Pancreas (tissue), 10 donors: ENCODE data around the gene PPARD. TPM values are rescaled to one million over a fixed set of nuclear protein-coding genes. Genes with fewer than 3 reads are reported as not detected.

Experiments
- ATAC-seq, 4 donors: fragments of 200-7000 bp; cut with Tn5 transposase; one replicate each; pipeline versions ENCODE4 v1.8.0 to v1.9.1; 2020; ENCODE audit warnings: mild to moderate bottlenecking in 4 of 4, moderate library complexity in 4 of 4
- DNase-seq, 6 donors: peaks; one replicate each; pipeline ENCODE4 v3.0.0-alpha.2; 2020
- FAIRE-seq: peaks from 2 replicates; lab custom pipeline; 2012; peaks lifted over from hg19 to GRCh38; lab: Jason Lieb, UNC
- H3K27ac ChIP-seq, 4 donors: fragments of 200-600 bp; sonication (generic); 1 replicate in 3 of 4; 2 replicates in 1 of 4; pipeline versions ENCODE4 v1.5.0 to v1.8.0; 2020
- H3K27me3 ChIP-seq, 4 donors: fragments of 200-600 bp; one replicate each; pipeline ENCODE4 v1.8.0; 2021
- H3K36me3 ChIP-seq, 3 donors: fragments of 200-600 bp; sonication (generic) in 1 of 3; one replicate each; pipeline versions ENCODE4 v1.5.0 to v1.8.0; 2020 to 2021
- H3K4me1 ChIP-seq, 3 donors: fragments of 200-600 bp; one replicate each; pipeline ENCODE4 v1.8.0; 2021
- H3K4me3 ChIP-seq, 4 donors: fragments of 200-600 bp; sonication (generic) in 2 of 4; one replicate each; pipeline versions ENCODE4 v1.5.0 to v1.8.0; 2020 to 2021
- H3K9me3 ChIP-seq, 4 donors: fragments of 200-600 bp; one replicate each; pipeline ENCODE4 v1.8.0; 2021
- WGBS, 2 donors: extraction: QIAGEN DNeasy Blood & Tissue Kit; methylation state at CpG; one replicate each; pipeline ENCODE4 v1.1.7; 2013; 5-methylcytosine and 5-hydroxymethylcytosine counted together
- intact Hi-C, 3 donors: fragments of 100-400 bp; cut with DNase I; formaldehyde crosslinking; loops; one replicate each; pipeline versions ENCODE4 v1.11.1 to v1.14.2; 2022
- polyA plus RNA-seq, 2 donors: library from polyadenylated mRNA; stranded (reverse); fragments of 200-250 nt; gene quantifications; one replicate each; pipeline ENCODE4 v1.2.3, GENCODE V29; 2013
- total RNA-seq, 6 donors: library from RNA; stranded (reverse); fragmentation: NEBNext Ultra II Directional in 4 of 6; extraction: Animal tissue kit (Norgen Biotek cat#: 25700) in 4 of 6; gene quantifications; one replicate each; pipeline versions ENCODE4 v1.2.1 to v1.2.4, GENCODE V29; 2021 to 2023
- TF ChIP-seq, protein P1 (sequence below), 4 donors: fragments of 200-600 bp; sonication (generic) in 3 of 4; IDR thresholded peaks; one replicate each; pipeline versions ENCODE4 v1.5.0 to v1.8.0; 2021; ENCODE audit warnings: antibody characterized with exemption in 4 of 4
- donor health status: healthy with polysubstance abuse.
- donor health status: DM: no; HTN: no; CAD: no; lungs with moderate emphysema.
- donor health status: DM: no; HTN: no; CAD: no.
- donor health status: control.
- donor health status: control.
- donor health status: Bipolar disorder and iron deficiency.
- donor health status: DM: yes; HTN: yes; CAD: no.
- donor health status: DM: no; HTN: no; CAD: no.
- donor health status: DM: no; HTN: no; CAD: no.
- donor health status: DM: yes; HTN: yes; CAD: no.

The PPARD gene
- total and polyA plus RNA-seq, 8 donors, result 4.4 to 14.1 (median 8.2) TPM

DNA sequence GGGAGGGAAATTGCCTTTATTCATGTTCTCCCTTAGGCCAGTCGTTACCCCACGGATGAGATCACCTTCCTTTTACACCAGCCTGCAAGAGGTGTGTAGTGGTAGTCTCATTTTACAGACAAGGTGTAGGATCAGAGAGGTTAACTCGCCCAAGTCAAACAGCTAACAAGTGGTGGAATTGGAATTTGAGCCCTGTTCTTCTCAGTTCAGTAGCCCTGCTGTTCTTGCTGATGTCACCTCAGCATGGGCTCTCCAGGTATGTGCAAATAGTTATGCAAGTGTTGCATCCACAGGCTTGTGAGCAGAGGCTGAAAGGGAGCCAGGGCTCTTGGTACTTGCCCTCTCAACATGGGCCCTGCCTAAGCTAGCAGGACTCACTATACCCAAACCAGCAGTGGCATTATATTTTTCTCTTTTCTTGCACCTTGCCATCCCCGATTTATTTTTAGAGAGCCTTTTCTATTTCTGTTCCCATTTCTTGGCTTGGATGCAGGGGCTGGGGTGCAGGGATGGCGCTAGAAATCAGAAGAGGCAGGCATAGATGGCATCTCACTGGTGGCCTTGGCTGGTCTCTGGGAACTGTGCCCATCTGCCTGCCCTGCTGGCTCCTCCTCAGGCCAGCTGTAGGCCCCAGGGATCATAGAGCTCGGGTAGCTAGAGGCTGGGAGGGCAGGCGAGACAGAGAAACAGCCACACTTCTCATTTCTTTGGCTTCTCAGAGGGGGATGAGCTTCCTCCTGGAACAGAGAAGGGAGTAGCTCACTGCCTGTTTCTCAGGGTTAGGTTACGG, 18.2 kb downstream of the PPARD start:
- H3K9me3 ChIP-seq, result no peaks in the 10 kb centered on the region
- H3K4me1 ChIP-seq, result peaks cover 0 to 14% (median 9%) of the 10 kb centered on the region in 3 donors
- DNase-seq (peak in 5 of 6 donors; percentile 35 to 76 (median 52)), ATAC-seq (peak; percentile 65 to 78 (median 74)), FAIRE-seq (no peak)
- no peaks in the 10 kb centered on the region for H3K36me3 ChIP-seq
- H3K27me3 ChIP-seq, result no peaks in the 10 kb centered on the region
- H3K27ac ChIP-seq, result peak overlapping the region; percentile 1 to 54 (median 30)
- H3K4me3 ChIP-seq, result no peak overlapping the region
- intact Hi-C loops, result no loop called here
- WGBS, 2 donors, result 54 to 56% methylated on average over 8 of the region's 8 CpGs
- TF ChIP-seq, protein P1, sequence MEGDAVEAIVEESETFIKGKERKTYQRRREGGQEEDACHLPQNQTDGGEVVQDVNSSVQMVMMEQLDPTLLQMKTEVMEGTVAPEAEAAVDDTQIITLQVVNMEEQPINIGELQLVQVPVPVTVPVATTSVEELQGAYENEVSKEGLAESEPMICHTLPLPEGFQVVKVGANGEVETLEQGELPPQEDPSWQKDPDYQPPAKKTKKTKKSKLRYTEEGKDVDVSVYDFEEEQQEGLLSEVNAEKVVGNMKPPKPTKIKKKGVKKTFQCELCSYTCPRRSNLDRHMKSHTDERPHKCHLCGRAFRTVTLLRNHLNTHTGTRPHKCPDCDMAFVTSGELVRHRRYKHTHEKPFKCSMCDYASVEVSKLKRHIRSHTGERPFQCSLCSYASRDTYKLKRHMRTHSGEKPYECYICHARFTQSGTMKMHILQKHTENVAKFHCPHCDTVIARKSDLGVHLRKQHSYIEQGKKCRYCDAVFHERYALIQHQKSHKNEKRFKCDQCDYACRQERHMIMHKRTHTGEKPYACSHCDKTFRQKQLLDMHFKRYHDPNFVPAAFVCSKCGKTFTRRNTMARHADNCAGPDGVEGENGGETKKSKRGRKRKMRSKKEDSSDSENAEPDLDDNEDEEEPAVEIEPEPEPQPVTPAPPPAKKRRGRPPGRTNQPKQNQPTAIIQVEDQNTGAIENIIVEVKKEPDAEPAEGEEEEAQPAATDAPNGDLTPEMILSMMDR (IDR thresholded peaks at IDR 0.05), result no peak

DNA sequence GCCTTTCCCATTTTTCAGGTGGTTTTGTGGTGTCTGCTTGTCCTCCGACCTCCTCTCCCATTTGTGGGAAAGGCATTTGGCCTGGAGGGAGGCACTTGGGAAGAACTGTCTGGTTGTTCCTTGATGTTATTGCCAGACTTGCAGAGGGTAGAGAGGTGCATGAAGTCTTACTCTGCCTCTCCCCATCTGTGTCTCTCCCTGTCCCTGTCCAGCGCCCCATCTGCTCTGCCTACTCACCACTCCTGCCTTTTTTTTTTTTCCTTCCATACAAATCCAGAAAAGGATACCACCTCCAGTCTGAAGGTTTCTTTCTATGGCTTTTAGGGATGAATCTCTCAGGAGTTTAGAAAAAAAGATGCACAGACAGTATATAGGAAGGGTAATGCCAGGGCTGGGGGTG, 19.8 kb downstream of the PPARD start:
- no peaks in the 10 kb centered on the region for H3K36me3 ChIP-seq
- ATAC-seq, result no peak
- no peaks in the 10 kb centered on the region for H3K27me3 ChIP-seq
- TF ChIP-seq, protein P1 (IDR thresholded peaks at IDR 0.05), result no peak
- no peak for DNase-seq
- H3K9me3 ChIP-seq, result no peaks in the 10 kb centered on the region
- peaks cover 0 to 14% (median 9%) of the 10 kb centered on the region in 3 donors for H3K4me1 ChIP-seq
- intact Hi-C loops, result no loop called here
- FAIRE-seq, result no peak
- H3K4me3 ChIP-seq, result no peak overlapping the region
- 96 to 97% methylated on average over 2 of the region's 2 CpGs for WGBS, 2 donors
- no peak overlapping the region for H3K27ac ChIP-seq

DNA sequence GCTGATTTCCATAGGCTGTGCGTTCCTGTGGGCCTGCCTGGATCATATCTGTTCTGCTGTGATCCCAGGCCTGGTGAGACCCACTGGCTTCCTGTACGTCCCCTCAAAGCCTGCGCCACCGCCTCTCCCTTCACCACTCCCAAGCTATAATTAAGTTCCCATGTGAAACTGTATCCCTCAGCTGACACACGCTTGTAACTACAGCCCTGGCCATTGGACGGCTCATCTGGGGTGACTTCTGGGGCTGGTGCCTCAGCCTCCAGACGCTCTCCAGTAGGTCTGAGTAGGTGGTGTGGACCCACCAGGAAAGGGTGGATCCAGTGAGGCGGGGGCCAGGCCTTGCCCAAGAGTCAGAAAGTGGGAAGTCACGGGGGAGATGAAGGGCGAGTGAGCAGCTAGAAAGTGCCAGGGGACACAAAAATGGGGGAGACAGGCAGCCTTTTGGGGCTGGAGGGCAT, 21.0 kb downstream of the PPARD start:
- Histone ChIP-seq H3K9me3 (no peaks in the 10 kb centered on the region), H3K27me3 (no peaks in the 10 kb centered on the region), H3K4me3 (no peak overlapping the region), H3K36me3 (no peaks in the 10 kb centered on the region), H3K4me1 (peaks cover 0 to 16% (median 9%) of the 10 kb centered on the region in 3 donors), H3K27ac (no peak overlapping the region)
- no peak for FAIRE-seq
- no peak for DNase-seq
- TF ChIP-seq, protein P1 (IDR thresholded peaks at IDR 0.05), result no peak
- intact Hi-C loops, result no loop called here
- 91 to 92% methylated on average over 10 of the region's 10 CpGs for WGBS, 2 donors
- peak in 1 of 4 donors; percentile 10 for ATAC-seq

DNA sequence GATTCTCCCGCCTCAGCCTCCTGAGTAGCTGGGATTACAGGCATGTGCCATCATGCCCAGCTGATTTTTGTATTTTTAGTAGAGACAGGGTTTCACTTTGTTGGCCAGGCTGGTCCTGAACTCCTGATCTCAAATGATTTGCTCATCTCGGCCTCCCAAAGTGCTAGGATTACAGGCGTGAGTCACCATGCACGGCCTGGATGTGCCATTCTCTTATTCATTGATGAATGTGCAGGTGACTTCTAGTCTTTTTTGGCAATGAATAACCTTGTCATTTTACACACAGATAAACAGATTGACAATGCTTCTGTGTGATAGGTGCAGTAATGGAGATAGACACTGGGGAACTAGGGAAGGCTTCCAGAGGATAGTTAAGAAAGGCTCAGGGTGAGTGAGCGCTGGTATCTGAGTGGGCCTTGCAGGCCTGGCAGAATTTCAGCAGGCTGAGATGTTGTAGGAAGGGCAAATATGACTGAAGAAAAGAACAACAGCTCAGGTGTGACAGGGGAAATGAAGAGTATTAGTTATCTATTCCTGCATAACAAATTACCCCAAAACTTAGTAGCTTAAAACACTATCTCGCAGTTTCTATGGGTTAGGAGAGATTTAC, 23.3 kb downstream of the PPARD start:
- WGBS, 2 donors, result 91 to 95% methylated on average over 6 of the region's 6 CpGs
- Histone ChIP-seq H3K4me1 (peaks cover 0 to 24% (median 5%) of the 10 kb centered on the region in 3 donors), H3K27ac (no peak overlapping the region), H3K27me3 (no peaks in the 10 kb centered on the region), H3K9me3 (no peaks in the 10 kb centered on the region), H3K4me3 (no peak overlapping the region), H3K36me3 (no peaks in the 10 kb centered on the region)
- TF ChIP-seq, protein P1 (IDR thresholded peaks at IDR 0.05), result no peak
- FAIRE-seq, result no peak
- DNase-seq, result no peak
- intact Hi-C loops, result no loop called here
- no peak for ATAC-seq
